GM21423 (cell line): ENCODE data around the gene HSD11B1.

Experiments used
- ATAC-seq: cut with Tn5 transposase; IDR thresholded peaks from one replicate; pipeline ENCODE4 v1.9.1; 2021; ENCODE audit warnings: mild to moderate bottlenecking, moderate library complexity; ENCODE audit not compliant: unreplicated experiment

The HSD11B1 gene

DNA sequence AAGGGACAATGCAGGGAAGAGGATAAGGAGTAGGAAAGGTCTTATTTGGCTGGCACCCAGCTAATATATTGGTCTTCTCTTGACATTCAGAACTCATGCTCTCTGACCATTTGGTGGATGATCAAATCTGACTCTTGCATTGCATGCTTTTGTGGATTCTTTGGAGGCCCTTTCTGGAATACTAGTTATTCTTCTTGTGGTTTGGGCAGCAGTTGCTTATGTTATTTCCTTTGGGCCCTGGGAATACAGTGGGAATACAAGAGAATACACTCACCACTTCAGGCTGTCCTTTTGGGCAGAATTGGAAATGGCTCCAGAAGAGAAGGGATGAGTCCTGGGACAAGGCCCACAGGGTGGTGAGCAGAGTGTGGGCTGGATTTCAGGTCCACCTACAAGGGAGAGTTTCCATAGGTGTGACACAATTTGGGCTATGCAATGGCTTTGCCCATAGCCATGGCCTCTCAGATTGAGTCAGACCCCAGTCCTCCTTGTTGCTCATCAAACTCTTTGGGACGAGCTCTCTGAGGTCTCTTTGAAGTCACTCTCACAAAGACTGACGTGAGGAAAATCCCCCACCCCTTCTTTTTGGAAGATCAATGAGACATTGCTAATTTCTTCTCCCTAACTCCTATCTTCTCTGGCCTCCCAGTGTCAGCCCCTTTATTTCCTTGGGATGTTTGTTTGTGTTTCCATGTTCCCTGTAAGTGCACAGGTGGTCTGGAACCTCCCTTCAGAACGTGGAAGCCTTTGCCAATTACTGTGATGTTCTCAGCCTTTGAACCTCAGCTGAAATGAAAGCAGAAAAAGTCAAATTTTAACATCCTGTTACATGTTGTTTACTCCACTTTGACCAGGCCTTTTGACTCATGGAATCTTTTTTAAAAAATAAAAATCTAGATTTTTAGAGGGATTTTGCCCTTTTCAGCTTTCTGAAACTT, 19.4 kb downstream of the HSD11B1 start:
- ATAC-seq, result no peak

- ATAC-seq, result no peak
Measured at GRCh38 chr1:209727286-209727685, 22.6 kb downstream of the HSD11B1 start.

DNA sequence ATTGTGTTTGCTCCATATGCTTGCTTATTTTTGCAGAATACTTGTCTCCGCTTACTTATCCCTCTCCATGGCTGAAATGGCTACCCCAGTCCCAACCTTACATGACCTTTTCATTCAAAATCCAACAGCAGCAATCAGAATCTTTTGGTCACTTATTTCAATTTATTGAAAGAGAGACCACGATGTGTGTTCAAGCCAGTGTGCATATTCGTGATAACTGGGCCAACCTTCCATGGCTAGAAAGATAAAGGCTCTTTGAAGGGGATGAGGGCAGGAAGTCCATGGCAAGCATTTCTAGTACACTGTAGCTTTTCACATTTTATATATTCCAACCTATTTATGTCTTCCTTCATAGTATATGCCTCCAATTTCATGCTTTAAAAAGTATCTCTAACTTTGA, 23.1 kb downstream of the HSD11B1 start:
- no peak for ATAC-seq

- ATAC-seq, result no peak
Measured at GRCh38 chr1:209728466-209728865, 23.8 kb downstream of the HSD11B1 start.

DNA sequence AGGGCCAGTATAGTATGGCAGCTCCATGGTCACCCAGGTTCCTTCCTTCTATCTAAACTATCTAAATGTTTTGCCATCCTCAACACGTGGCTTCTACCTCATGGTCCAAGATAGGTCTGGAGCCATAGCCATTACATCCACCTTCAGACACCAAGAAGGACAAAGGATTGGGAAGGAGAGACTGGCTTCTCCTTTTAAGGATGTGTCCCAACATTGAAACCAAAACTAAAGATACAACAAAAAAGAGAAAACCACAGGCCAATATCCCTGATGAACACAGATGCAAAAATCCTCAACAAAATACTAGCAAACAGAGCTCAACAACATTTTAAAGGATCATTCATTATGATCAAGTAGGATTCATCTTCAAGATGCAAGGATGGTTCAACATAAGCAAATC, 24.8 kb downstream of the HSD11B1 start:
- no peak for ATAC-seq

GRCh38 chr1:209732725-209733124, 28.1 kb downstream of the HSD11B1 start:
- no peak for ATAC-seq

GRCh38 chr1:209733409-209734192, 29.0 kb downstream of the HSD11B1 start:
- ATAC-seq, result no peak

GRCh38 chr1:209736490-209737117, 32.0 kb downstream of the HSD11B1 start:
- no peak for ATAC-seq

DNA sequence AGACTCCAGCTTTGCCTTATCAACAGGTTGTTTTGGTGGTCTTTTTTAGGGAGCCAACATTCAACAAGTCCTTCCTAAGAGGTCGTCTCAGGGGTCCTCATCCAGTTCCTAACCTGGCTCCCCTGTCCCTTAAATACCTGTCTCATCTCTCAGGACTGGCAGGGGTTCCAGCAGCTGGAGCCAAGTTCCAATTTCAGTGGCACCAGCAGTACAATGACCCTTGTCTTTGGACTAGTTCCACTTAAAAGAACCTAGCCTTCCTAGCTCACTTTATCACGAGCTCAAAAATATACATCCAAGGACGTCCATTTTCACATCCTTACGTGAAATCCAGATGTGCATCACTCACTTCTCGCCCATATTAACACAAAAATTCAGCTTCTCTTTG, 32.5 kb downstream of the HSD11B1 start:
- ATAC-seq, result no peak

GRCh38 chr1:209738270-209738669, 33.6 kb downstream of the HSD11B1 start:
- no peak for ATAC-seq

DNA sequence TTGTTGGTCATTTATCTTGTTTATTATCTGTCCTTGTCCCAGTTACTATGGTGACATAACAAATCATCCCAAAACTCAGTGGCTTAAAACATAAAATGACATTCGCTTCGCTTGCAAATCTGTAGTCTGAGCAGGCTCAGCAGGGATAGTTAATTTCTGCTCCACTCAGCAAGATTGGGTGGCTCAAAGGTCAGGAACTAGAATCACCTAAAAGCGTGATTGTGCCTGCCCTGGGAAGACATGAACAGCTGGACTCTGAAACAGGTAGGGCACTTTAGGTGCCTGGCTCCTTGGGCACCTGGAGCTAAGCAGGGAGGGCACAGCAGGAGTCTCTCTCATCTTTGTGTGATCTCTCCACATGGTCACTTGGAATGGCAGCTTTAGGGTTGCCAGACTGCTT, 36.5 kb downstream of the HSD11B1 start:
- no peak for ATAC-seq

DNA sequence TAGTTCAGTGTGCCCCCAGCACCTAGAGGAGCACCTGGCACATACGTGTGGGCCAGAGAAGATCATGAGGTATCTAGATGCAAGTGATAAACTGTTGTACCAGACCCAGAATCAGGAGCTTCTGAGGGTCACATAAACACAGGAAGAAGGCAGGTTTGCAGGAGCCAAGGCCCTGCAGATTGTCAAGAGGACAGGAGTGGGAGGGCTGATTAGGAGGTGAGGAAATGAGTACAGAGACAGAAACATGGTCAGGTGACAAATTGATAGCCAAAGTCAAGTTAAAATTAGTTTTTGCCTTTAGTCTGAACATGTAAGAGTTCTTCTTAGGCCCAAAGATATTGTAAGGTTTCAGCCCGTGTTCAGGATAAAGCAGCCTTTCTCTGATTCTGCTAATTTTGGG, 37.2 kb downstream of the HSD11B1 start:
- ATAC-seq, result no peak

DNA sequence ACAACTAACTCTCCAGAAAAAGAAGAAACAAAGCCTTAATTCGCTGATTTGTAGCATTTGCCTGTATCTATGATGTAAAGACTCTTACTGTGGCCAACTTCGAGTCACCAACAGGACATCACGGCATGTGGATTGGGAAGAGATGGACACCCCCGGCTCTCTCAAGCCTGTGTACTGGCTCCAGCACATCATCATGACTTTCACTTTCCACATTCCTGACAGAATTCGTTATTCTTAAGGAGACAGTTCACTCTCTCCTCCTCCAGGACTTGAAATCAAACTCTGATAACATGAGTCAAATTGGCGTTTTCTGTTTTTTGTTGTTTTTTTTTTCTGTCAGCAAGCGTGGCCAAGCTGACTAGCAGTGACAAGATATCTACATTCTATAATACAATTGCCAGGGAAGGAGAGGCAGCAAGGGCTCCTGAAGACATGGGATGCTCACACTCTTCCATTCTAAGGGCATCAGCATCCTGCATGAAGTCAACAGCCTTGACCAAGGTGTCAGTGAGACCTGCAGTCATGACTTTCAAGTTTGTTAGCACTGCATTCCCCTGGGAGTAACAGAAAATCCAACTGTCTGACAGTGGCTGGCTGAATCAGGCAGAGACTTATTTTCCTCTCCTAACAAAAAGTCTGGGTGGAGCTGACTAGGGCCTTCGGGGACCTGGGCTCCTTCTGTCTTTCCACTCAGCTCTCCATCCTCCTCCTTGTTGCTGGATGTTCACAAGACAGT, 37.9 kb downstream of the HSD11B1 start:
- no peak for ATAC-seq

- no peak for ATAC-seq
Measured at GRCh38 chr1:209743145-209743482, 38.5 kb downstream of the HSD11B1 start.

DNA sequence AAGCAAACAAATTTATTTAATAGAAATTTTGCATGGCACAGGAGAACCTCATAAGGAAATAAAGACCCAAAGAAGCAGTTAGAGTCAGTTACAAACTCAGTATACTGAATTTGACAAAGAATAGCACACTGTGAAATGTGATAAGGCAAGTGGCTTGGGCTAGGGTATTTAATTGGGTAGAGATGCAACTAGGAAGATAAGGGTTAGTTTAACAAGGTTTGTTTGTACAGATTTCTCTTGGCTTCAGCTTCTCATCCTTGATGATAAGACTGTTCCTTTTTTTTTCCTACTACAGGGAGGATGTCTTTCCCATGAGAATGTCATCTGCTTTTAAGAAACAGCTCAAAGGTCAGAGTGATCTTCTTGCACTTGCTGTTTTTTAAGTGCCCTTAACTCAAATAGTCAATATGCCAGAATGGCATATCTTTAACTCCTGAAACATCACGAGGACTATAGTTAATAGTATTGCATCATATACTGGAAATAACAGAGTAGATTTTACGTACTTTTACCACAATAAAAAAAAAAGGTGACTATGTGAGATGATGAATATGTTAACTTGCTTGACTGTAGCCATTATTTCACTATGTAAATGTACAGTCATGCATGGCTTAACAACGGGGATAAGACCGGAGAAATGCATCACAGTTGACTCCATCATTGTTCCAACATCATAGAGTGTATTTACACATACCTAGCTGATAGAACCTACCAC, 42.0 kb downstream of the HSD11B1 start:
- no peak for ATAC-seq

DNA sequence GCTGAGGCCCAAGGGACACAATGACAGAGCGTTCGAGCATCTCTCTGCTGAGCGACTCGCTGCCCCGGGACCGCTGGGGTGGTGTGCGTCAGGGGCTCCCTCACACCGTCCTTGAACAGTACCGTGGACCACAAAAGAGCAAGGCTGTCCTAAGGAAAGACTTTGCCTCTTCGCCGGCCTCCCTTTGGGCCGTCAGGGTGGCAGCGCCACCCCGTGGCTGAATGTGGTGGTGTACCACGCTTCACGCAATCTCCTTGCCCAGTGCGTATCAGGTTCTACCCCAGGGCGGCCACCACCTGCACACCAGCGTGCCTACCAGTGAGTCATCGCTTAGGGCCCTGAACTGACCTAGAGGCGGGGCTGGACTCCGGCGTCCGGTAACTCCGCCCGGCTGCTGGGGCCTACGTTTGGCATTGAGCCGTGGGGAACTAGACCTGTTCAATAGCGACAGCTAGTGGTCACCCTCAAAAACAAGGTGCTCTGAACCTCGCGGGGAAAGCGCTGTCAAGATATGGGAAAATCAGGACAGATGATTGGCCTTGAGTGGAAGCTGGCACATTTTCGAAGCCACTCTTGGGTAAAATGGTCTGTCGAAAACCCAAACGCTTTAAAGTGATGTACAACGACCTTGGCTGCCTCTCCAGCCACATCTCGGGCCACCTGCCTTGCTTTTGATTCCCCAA, 43.1 kb downstream of the HSD11B1 start:
- peak; percentile 84 for ATAC-seq

DNA sequence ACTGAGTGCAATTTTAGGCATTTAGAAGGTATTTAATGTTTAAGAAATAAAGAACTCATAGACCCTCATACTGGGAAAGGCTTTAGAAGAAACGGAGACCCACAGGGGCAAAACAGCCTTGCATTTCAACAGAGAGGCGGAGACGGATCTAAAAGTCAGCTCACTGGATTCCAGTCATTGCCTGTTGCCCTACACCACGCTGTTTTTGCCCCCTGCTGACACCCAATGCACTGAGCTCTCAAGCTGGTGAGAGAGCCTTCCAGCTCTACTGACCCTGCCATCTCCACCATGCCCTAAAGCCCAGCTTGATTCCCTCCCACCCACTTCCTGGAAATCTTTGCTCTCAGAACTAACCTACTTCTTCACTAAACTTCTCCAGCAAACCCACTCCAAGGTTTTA, 44.0 kb downstream of the HSD11B1 start:
- ATAC-seq, result no peak

DNA sequence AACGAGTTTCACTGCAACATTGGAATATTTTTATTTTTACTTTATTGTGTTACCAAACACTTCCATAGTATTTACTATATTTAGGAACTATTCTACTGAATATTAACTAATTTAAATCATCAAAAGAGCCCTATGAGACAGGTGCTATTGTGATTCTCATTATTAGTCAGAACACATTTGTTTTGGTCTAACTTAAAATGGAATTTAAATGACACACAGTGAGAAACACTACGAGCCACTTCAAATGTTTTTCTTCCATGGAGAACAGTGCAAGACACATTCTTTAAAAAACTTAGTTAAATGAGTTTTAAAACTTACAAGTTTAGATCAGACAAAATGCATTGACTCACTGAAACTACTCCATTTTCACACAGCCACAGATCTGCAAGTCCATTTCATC, 44.6 kb downstream of the HSD11B1 start:
- ATAC-seq, result no peak

- ATAC-seq, result no peak
Measured at GRCh38 chr1:209749670-209750323, 45.2 kb downstream of the HSD11B1 start.
